ENCODE measurements around the gene REP15. TPM values are rescaled to one million over a fixed set of nuclear protein-coding genes. Genes with fewer than 3 reads are reported as not detected.

The REP15 gene
- 6.5 and 9.5 TPM in 2 replicates for total RNA-seq

GRCh38 chr12:27696293-27696652 lies at the start of gene REP15:
REP15 (plus strand) TSS chr12:27696447; CDS start chr12:27696563, 116 bp downstream.

GRCh38 chr12:27710592-27711316 lies 14.5 kb downstream of the REP15 start, which contains the start of gene MRPS35:
MRPS35 (plus strand) TSS chr12:27710832; CDS start chr12:27710844, 12 bp downstream.

Other genes with a start within 250 kb of the REP15 start
- gene SMCO2, start 249.7 kb upstream of the REP15 start, total RNA-seq = 0.43 and 1.6 TPM in 2 replicates
- 407 and 419 TPM in 2 replicates for gene PPFIBP1, start 172.2 kb upstream of the REP15 start, total RNA-seq
- 68.3 and 73.2 TPM in 2 replicates for gene MRPS35, start 14.4 kb downstream of the REP15 start, total RNA-seq
- gene KLHL42, start 83.8 kb downstream of the REP15 start, total RNA-seq = 27.6 and 29.2 TPM in 2 replicates
- not detected in 2 replicates for gene MANSC4, start 83.8 kb downstream of the REP15 start, total RNA-seq